HT1080 (cell line): ENCODE measurements around the gene HNRNPA0. TPM values are rescaled to one million over a fixed set of nuclear protein-coding genes. Genes with fewer than 3 reads are reported as not detected.

ENCODE experiments used
- total RNA-seq: library from RNA; depleted of rRNA; stranded (reverse); fragments of >200 nt; shearing (Covaris generic); gene quantifications from 2 replicates; pipeline ENCODE4 v1.2.3, GENCODE V29; 2014; rRNA removed

HNRNPA0 gene
- total RNA-seq, 1 experiment from 2014 or later, result 21.3 TPM

Other genes with a start within 250 kb of the HNRNPA0 start
- gene KLHL3, start 18.3 kb downstream of the HNRNPA0 start, total RNA-seq, result 0.42 and 0.47 TPM in 2 replicates
- gene MYOT, start 113.5 kb upstream of the HNRNPA0 start, total RNA-seq, result not detected in 2 replicates
- gene PKD2L2, start 135.1 kb upstream of the HNRNPA0 start, total RNA-seq, result not detected in 2 replicates